A549 (cell line): ENCODE results near the gene RAB18.
A peak's percentile ranks its signal among the peaks of the same experiment; 100 is the strongest.

Source experiments
- CTCF ChIP-seq: fragments of >200 bp; sonication (Bioruptor Twin); formaldehyde crosslinking; IDR thresholded peaks from 3 replicates; pipeline ENCODE4 v1.5.1; 2016
- EHF ChIP-seq: fragments of 250-450 bp; sonication (Bioruptor Pico); IDR thresholded peaks from 2 replicates; pipeline ENCODE4 v1.5.0; 2020; ENCODE audit warnings: mild to moderate bottlenecking
- FOXS1 ChIP-seq: fragments of 250-450 bp; sonication (Bioruptor Pico); IDR thresholded peaks from 2 replicates; pipeline ENCODE4 v1.5.0; 2020; ENCODE audit warnings: mild to moderate bottlenecking, moderate library complexity
- HDAC2 ChIP-seq: fragments of 200-600 bp; sonication (generic); IDR thresholded peaks from 2 replicates; pipeline ENCODE4 v1.6.1; 2016
- JUN ChIP-seq, 2 experiments: fragments of >200 bp; sonication (Bioruptor Twin); formaldehyde crosslinking; IDR thresholded peaks; 2 replicates in 1 of 2; 3 replicates in 1 of 2; pipeline ENCODE4 v1.6.1; 2016 to 2017
- MAFK ChIP-seq: fragments of 450-650 bp; IDR thresholded peaks from 2 replicates; pipeline ENCODE4 v1.6.1; 2014; ENCODE audit not compliant: partially characterized antibody
- NR3C1 ChIP-seq: fragments of >200 bp; sonication (Bioruptor Twin); formaldehyde crosslinking; IDR thresholded peaks from 3 replicates; pipeline ENCODE4 v1.6.1; 2017
- PBX3 ChIP-seq: IDR thresholded peaks from 2 replicates; pipeline ENCODE4 v1.6.1; 2012
- POLR2A ChIP-seq: IDR thresholded peaks from 2 replicates; pipeline ENCODE4 v1.6.1; 2012; ENCODE audit warnings: mild to moderate bottlenecking, low read length
- POLR2AphosphoS2 ChIP-seq: conservative IDR thresholded peaks from 2 replicates; pipeline ENCODE4 v1.6.1; 2012; ENCODE audit warnings: low read length, improper control_type of control experiment, inconsistent platforms
- USF2 ChIP-seq: fragments of 450-650 bp; IDR thresholded peaks from 2 replicates; pipeline ENCODE4 v1.6.1; 2014; ENCODE audit warnings: antibody characterized with exemption

- TF ChIP-seq CTCF (no peak), PBX3 (no peak), NR3C1 (no peak), USF2 (no peak), POLR2A (peak; percentile 96), FOXS1 (CRISPR knock-in tag) (no peak), JUN (IDR thresholded peaks at IDR 0.05) (peak in 1 of 2 experiments; percentile 87; a peak in 3 of 5 replicates), MAFK (no peak), POLR2AphosphoS2 (no peak), HDAC2 (no peak), EHF (no peak)
These were observed at the start of gene RAB18 for GRCh38 chr10:27504007-27504807.
